ENCODE results near the gene TMC8.

GRCh38 chr17:78081551-78081950 is 49.0 kb upstream of the TMC8 start:
- no peak for TF ChIP-seq POLR2A (IDR thresholded peaks at IDR 0.05)
- no peak for TF ChIP-seq CTCF (IDR thresholded peaks at IDR 0.05)
- no peak for TF ChIP-seq EP300 (IDR thresholded peaks at IDR 0.05)
